Activated naive CD4-positive, alpha-beta T cell treated with anti-CD3 and anti-CD28 coated beads, Interleukin-2, amount 50 U/mL, for 16 hours (primary cell): ENCODE results near the gene NUDT8.

Experiments used
- DNase-seq: peaks from one replicate; pipeline ENCODE4 v3.0.0-alpha.2; 2020

Gene NUDT8

DNA sequence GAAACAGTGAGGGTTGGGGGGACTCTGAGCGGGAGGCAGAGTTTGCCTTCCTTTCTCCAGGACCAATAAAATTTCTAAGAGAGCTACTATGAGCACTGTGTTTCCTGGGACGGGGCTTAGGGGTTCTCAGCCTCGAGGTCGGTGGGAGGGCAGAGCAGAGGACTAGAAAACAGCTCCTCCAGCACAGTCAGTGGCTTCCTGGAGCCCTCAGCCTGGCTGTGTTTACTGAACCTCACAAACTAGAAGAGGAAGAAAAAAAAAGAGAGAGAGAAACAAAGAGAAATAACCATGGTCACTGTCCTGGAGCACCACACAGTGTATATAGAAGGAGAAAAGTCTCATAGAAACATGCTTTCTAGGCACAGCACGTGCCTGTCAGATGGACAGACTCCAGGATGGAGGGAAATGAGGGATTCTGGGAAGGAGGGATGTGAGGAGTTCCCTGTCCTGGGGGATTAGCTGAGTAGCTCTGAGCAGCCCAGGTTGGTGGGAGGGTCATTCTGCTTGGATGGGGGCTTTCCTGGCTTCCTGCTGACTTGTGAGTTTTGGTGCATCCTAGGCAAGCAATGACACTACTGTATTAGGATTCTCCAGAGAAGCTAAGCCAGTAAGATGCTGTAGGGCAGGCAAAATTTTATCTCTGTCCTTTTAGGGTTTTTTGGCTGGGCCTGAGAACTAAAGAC, 43.0 kb downstream of the NUDT8 start:
- DNase-seq: no peak

DNA sequence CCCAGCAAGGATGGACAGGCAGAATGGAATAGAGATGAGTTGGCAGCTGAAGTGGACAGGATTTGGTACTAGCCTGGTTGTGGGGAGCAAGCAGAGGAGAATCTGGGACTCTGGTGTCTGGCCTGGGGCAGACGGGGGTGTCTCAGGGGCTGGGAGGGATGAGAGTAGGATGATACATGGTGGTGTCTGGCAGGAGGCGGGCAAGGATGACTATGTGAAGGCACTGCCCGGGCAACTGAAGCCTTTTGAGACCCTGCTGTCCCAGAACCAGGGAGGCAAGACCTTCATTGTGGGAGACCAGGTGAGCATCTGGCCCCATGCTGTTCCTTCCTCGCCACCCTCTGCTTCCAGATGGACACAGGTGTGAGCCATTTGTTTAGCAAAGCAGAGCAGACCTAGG, 43.8 kb downstream of the NUDT8 start:
- no peak for DNase-seq

DNA sequence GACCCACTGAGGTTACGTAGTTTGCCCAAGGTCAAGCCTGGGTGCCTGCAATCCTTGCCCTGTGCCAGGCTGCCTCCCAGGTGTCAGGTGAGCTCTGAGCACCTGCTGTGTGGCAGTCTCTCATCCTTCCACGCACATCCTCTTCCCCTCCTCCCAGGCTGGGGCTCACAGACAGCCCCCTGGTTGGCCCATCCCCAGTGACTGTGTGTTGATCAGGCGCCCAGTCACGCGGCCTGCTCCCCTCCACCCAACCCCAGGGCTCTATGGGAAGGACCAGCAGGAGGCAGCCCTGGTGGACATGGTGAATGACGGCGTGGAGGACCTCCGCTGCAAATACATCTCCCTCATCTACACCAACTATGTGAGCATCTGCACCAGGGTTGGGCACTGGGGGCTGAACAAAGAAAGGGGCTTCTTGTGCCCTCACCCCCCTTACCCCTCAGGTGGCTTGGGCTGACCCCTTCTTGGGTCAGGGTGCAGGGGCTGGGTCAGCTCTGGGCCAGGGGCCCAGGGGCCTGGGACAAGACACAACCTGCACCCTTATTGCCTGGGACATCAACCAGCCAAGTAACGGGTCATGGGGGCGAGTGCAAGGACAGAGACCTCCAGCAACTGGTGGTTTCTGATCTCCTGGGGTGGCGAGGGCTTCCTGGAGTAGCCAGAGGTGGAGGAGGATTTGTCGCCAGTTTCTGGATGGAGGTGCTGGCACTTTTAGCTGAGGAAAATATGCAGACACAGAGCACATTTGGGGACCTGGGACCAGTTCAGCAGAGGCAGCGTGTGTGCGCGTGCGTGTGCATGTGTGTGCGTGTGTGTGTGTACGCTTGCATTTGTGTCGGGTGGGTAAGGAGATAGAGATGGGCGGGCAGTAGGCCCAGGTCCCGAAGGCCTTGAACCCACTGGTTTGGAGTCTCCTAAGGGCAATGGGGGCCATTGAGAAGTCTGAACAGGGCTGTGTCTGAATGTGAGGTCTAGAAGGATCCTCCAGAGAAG, 44.6 kb downstream of the NUDT8 start:
- no peak for DNase-seq

DNA sequence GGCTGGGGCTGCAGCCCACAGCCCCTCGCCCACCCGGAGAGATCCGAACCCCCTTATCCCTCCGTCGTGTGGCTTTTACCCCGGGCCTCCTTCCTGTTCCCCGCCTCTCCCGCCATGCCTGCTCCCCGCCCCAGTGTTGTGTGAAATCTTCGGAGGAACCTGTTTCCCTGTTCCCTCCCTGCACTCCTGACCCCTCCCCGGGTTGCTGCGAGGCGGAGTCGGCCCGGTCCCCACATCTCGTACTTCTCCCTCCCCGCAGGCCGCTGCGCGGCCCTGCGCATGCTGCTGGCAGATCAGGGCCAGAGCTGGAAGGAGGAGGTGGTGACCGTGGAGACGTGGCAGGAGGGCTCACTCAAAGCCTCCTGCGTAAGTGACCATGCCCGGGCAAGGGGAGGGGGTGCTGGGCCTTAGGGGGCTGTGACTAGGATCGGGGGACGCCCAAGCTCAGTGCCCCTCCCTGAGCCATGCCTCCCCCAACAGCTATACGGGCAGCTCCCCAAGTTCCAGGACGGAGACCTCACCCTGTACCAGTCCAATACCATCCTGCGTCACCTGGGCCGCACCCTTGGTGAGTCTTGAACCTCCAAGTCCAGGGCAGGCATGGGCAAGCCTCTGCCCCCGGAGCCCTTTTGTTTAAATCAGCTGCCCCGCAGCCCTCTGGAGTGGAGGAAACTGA, 45.4 kb downstream of the NUDT8 start:
- peak; percentile 38 for DNase-seq

DNA sequence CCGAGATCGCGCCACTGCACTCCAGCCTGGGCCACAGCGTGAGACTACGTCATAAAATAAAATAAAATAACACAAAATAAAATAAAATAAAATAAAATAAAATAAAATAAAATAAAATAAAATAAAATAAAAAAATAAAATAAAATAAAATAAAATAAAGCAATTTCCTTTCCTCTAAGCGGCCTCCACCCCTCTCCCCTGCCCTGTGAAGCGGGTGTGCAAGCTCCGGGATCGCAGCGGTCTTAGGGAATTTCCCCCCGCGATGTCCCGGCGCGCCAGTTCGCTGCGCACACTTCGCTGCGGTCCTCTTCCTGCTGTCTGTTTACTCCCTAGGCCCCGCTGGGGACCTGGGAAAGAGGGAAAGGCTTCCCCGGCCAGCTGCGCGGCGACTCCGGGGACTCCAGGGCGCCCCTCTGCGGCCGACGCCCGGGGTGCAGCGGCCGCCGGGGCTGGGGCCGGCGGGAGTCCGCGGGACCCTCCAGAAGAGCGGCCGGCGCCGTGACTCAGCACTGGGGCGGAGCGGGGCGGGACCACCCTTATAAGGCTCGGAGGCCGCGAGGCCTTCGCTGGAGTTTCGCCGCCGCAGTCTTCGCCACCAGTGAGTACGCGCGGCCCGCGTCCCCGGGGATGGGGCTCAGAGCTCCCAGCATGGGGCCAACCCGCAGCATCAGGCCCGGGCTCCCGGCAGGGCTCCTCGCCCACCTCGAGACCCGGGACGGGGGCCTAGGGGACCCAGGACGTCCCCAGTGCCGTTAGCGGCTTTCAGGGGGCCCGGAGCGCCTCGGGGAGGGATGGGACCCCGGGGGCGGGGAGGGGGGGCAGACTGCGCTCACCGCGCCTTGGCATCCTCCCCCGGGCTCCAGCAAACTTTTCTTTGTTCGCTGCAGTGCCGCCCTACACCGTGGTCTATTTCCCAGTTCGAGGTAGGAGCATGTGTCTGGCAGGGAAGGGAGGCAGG, 46.2 kb downstream of the NUDT8 start, which contains the start of gene GSTP1:
Gene GSTP1 (plus strand): TSS at position 566 of the 958 bp plus-strand sequence. CDS start 32 bp downstream, at position 598.
- DNase-seq: peak; percentile 83

DNA sequence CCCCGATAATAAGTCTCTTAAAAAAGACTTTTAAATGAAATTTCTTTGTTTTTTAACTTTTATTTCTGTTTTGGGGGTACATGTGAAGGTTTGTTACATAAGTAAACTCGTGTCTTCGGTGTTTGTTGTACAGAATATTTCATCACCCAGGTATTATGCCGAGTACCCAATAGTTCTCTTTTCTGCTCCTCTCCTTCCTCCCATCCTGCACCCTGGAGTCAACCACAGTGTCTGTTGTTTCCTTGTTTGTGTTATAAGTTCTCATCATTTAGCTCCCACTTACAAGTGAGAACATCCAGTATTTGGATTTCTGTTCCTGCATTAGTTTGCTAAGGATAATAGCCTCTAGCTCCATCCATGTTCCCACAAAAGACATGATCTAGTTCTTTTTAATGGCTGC, 47.7 kb downstream of the NUDT8 start:
- DNase-seq: no peak

DNA sequence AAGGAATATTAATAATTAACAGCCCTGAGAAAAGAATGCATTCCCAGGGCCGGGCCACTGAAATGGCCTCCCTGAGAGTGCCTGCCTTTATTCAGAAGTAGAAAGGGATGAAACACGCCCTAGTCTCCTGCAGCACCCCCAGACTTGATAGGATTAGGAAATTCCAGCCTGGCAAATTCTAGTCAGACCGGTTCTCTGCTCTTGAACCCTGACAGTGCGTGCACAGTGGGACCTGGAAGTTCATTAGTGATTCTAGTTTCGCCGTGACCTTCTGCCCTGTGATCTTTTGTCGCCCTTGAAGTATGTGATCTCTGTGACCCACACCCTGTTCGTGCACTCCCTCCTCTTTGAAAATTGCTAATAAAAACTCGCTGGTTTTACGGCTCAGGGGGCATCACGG, 48.3 kb downstream of the NUDT8 start:
- DNase-seq: no peak

DNA sequence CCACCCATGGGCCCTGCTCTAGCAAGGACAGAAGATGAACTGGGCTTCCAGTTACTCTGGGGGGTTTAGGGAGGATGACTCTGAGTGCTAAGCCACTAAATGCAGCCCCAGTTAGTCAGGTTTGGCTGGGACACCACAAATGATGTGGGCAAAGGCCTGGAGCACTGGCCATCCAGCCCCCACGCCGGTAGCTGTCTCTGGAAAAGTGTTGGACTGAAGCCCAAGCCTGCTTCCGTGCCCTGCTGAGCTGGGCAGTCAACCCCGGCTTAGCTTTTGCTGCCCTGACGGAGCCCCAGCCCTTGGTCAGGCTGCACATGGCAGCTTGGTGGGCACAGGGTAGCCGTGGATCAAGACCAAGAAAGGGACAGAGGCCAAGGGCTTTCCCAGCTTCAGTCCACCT, 51.8 kb downstream of the NUDT8 start:
- no peak for DNase-seq
